Neuronal stem cell (in vitro differentiated cells): Measurements from ENCODE around the gene FOXO3.

Experiments
- DNase-seq: peaks from one replicate; pipeline ENCODE4 v3.0.0-alpha.2; 2013; ENCODE audit warnings: low spot score
- H2AFZ ChIP-seq: one replicate; pipeline ENCODE4 v1.6.1; 2013; ENCODE audit warnings: mild to moderate bottlenecking, low read length, inconsistent platforms
- H2AK5ac ChIP-seq: 2 replicates; pipeline ENCODE4 v1.6.1; 2013; ENCODE audit warnings: low read depth, mild to moderate bottlenecking, inconsistent platforms, low read length, moderate library complexity, mixed read lengths
- H2BK120ac ChIP-seq: 2 replicates; pipeline ENCODE4 v1.6.1; 2013; ENCODE audit warnings: low read depth, mild to moderate bottlenecking, inconsistent platforms, low read length, moderate library complexity, mixed read lengths
- H2BK12ac ChIP-seq: one replicate; pipeline ENCODE4 v1.6.1; 2013; ENCODE audit warnings: low read length, inconsistent platforms
- H2BK15ac ChIP-seq: 2 replicates; pipeline ENCODE4 v1.6.1; 2013; ENCODE audit warnings: mild to moderate bottlenecking, low read length, inconsistent platforms, mixed read lengths
- H2BK5ac ChIP-seq: one replicate; pipeline ENCODE4 v1.6.1; 2013; ENCODE audit warnings: inconsistent platforms, mild to moderate bottlenecking, low read length, moderate library complexity
- H3K14ac ChIP-seq: one replicate; pipeline ENCODE4 v1.6.1; 2013; ENCODE audit warnings: low read length, inconsistent platforms
- H3K18ac ChIP-seq: 2 replicates; pipeline ENCODE4 v1.6.1; 2013; ENCODE audit warnings: low read length, inconsistent platforms
- H3K23ac ChIP-seq: 2 replicates; pipeline ENCODE4 v1.6.1; 2013; ENCODE audit warnings: low read depth, mild to moderate bottlenecking, mixed read lengths, low read length, inconsistent platforms; ENCODE audit not compliant: poor library complexity
- H3K27ac ChIP-seq: replicated peaks from 3 replicates; pipeline ENCODE4 v1.5.1; 2013; ENCODE audit warnings: low read length, inconsistent platforms
- H3K27me3 ChIP-seq, 3 experiments: 2 replicates each; pipeline ENCODE4 v1.6.1; 2013; ENCODE audit warnings: low read length in 3 of 3, mild to moderate bottlenecking in 2 of 3, inconsistent platforms in 1 of 3, low read depth in 1 of 3, mixed read lengths in 1 of 3, moderate library complexity in 1 of 3; ENCODE audit not compliant: control insufficient read depth in 3 of 3, insufficient read depth in 3 of 3
- H3K36me3 ChIP-seq, 2 donors: replicated peaks in 1 of 2; 2 replicates each; pipeline ENCODE4 v1.6.1; 2013; ENCODE audit warnings: low read length in 2 of 2; ENCODE audit not compliant: control insufficient read depth in 2 of 2, insufficient read depth in 2 of 2
- H3K4ac ChIP-seq: 2 replicates; pipeline ENCODE4 v1.6.1; 2013; ENCODE audit warnings: inconsistent platforms, mild to moderate bottlenecking, low read length, moderate library complexity
- H3K4me1 ChIP-seq, 2 donors: 1 replicate in 1 of 2; 2 replicates in 1 of 2; pipeline ENCODE4 v1.6.1; 2013; ENCODE audit warnings: low read length in 2 of 2, low read depth in 1 of 2; ENCODE audit not compliant: control insufficient read depth in 2 of 2, insufficient read depth in 1 of 2
- H3K4me2 ChIP-seq: one replicate; pipeline ENCODE4 v1.6.1; 2013; ENCODE audit warnings: mild to moderate bottlenecking, low read length, inconsistent platforms; ENCODE audit not compliant: insufficient read depth, poor library complexity, severe bottlenecking
- H3K4me3 ChIP-seq, 2 donors: 2 replicates each; pipeline ENCODE4 v1.5.1; 2013; ENCODE audit warnings: low read length in 2 of 2, mild to moderate bottlenecking in 2 of 2, inconsistent platforms in 1 of 2, moderate library complexity in 1 of 2
- H3K79me1 ChIP-seq: one replicate; pipeline ENCODE4 v1.6.1; 2013; ENCODE audit warnings: low read depth, mild to moderate bottlenecking, inconsistent platforms, low read length, moderate library complexity
- H3K9ac ChIP-seq: one replicate; pipeline ENCODE4 v1.6.1; 2013; ENCODE audit warnings: mild to moderate bottlenecking, low read depth, low read length, inconsistent platforms; ENCODE audit not compliant: poor library complexity
- H3K9me3 ChIP-seq, 2 donors: replicated peaks in 1 of 2; 2 replicates each; pipeline versions ENCODE3 to v1.6.1; 2013; ENCODE audit warnings: low read length in 2 of 2, mild to moderate bottlenecking in 2 of 2, inconsistent platforms in 1 of 2, low read depth in 1 of 2, mixed read lengths in 1 of 2, moderate library complexity in 1 of 2; ENCODE audit not compliant: control insufficient read depth in 2 of 2, insufficient read depth in 1 of 2
- H4K8ac ChIP-seq: one replicate; pipeline ENCODE4 v1.6.1; 2013; ENCODE audit warnings: low read depth, mild to moderate bottlenecking, inconsistent platforms, low read length, moderate library complexity
- H4K91ac ChIP-seq: one replicate; pipeline ENCODE4 v1.6.1; 2013; ENCODE audit warnings: low read length, low read depth, mild to moderate bottlenecking, inconsistent platforms; ENCODE audit not compliant: poor library complexity
- WGBS, 2 donors: extraction: QIAGEN DNeasy Blood & Tissue Kit; methylation state at CpG; one replicate each; pipeline ENCODE4 v1.1.7; 2013; ENCODE audit warnings: missing lambda C conversion rate in 2 of 2, mixed read lengths in 1 of 2; ENCODE audit not compliant: insufficient read length in 2 of 2, insufficient replicate concordance in 1 of 2; ENCODE audit errors: extremely low coverage in 2 of 2; 5-methylcytosine and 5-hydroxymethylcytosine counted together

Gene FOXO3

GRCh38 chr6:108580646-108581045, 19.9 kb downstream of the FOXO3 start:
- Histone ChIP-seq H3K27ac (no peak overlapping the region), H3K9me3 (peaks cover 0 to 3% of the 10 kb centered on the region in 2 donors), H2AK5ac (no peak overlapping the region), H3K4me3 (no peak overlapping the region), H3K36me3 (peaks cover 2 to 5% of the 10 kb centered on the region in 2 donors), H3K4me2 (no peak overlapping the region), H4K91ac (no peak overlapping the region), H2AFZ (no peak overlapping the region), H3K14ac (no peak overlapping the region), H2BK15ac (no peak overlapping the region), H2BK5ac (no peak overlapping the region), H3K9ac (no peak overlapping the region), H4K8ac (no peak overlapping the region), H2BK12ac (no peak overlapping the region), H3K79me1 (no peaks in the 10 kb centered on the region), H3K18ac (no peak overlapping the region), H3K4me1 (peaks cover 10 to 13% of the 10 kb centered on the region in 2 donors), H3K27me3 (no peaks in the 10 kb centered on the region), H2BK120ac (no peak overlapping the region), H3K23ac (no peak overlapping the region), H3K4ac (no peak overlapping the region)
- no CpG with 5 or more reads among the region's 2 CpGs for WGBS, 2 donors
- DNase-seq: no peak

DNA sequence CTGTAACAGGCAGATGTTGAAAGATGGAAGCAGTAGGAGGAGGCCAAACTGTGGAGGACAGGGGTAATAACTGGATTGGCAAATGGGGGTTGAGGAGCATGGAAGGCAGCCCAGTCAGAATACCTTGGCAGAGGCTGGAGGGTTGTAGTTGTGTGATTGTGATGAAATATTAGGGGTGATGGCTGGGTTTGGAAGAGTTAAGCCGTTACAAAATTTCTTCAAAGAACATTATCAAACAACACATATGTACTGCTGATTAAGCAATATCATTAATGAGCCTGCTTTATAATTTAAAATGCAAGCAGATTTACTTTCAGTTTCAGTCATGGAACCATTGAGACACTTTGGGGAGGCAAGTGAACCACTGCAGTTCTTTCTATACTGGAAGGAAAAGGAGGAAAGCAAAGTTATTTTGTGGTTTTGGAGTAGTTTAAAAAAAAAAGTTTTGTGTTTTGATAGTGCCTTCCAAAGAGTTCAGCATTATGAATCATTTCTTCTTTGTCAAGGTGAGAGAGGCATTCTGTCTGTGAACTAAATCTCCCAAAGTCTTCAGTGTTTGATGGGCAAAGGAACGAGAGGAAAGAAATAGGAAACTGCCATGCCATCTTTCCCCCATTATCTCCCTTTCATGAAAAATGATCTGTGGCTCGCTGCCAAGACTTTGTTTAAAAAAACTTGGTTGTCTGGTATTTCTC, 20.7 kb downstream of the FOXO3 start:
- H3K9ac ChIP-seq: no peak overlapping the region
- H2BK12ac ChIP-seq: no peak overlapping the region
- H3K79me1 ChIP-seq: no peaks in the 10 kb centered on the region
- H3K36me3 ChIP-seq: peaks cover 2 to 5% of the 10 kb centered on the region in 2 donors
- H3K27me3 ChIP-seq: no peaks in the 10 kb centered on the region
- H2AFZ ChIP-seq: no peak overlapping the region
- no peak overlapping the region for H2BK15ac ChIP-seq
- H3K4me2 ChIP-seq: no peak overlapping the region
- no peak overlapping the region for H2AK5ac ChIP-seq
- H3K18ac ChIP-seq: no peak overlapping the region
- H4K91ac ChIP-seq: no peak overlapping the region
- H3K14ac ChIP-seq: no peak overlapping the region
- no peak overlapping the region for H3K27ac ChIP-seq
- no peak overlapping the region for H2BK120ac ChIP-seq
- H4K8ac ChIP-seq: no peak overlapping the region
- H2BK5ac ChIP-seq: no peak overlapping the region
- WGBS, 2 donors: no CpG with 5 or more reads among the region's 3 CpGs
- H3K9me3 ChIP-seq: peaks cover 0 to 3% of the 10 kb centered on the region in 2 donors
- H3K23ac ChIP-seq: no peak overlapping the region
- DNase-seq: no peak
- H3K4me1 ChIP-seq: peaks cover 10 to 13% of the 10 kb centered on the region in 2 donors
- no peak overlapping the region for H3K4ac ChIP-seq
- no peak overlapping the region for H3K4me3 ChIP-seq

DNA sequence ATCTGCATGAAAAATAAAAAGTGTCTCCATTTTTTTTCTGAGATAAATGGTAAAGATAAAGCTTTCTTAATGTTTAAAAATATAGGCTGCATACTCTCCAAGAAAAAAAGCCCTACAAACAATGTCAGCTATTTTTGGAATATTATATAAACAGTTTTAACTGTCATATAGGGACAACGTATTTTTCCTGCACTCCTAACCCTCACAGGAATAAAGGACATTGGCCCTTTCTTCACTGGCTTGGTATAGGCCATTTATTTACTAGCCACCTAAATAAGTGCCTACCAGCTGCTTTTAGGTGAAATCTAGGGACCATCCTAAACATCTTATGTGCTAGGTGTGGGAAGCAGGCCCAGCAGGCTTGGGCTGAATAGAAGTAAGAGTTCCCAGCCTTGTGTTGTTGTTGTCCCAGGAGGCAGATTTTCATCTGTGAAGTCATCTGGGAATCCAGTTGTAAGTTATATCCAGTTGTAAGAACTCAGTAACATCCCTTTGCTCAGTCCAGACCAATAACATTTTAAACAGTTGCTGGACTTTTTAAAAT, 21.3 kb downstream of the FOXO3 start:
- H2BK12ac ChIP-seq: no peak overlapping the region
- H3K27ac ChIP-seq: no peak overlapping the region
- H3K18ac ChIP-seq: no peak overlapping the region
- no peak overlapping the region for H3K4ac ChIP-seq
- peaks cover 0 to 3% of the 10 kb centered on the region in 2 donors for H3K9me3 ChIP-seq
- H3K27me3 ChIP-seq: no peaks in the 10 kb centered on the region
- H3K79me1 ChIP-seq: no peaks in the 10 kb centered on the region
- H3K9ac ChIP-seq: no peak overlapping the region
- H4K91ac ChIP-seq: no peak overlapping the region
- H2BK5ac ChIP-seq: no peak overlapping the region
- H2AFZ ChIP-seq: no peak overlapping the region
- no peak overlapping the region for H2AK5ac ChIP-seq
- H3K36me3 ChIP-seq: peaks cover 2 to 5% of the 10 kb centered on the region in 2 donors
- H2BK15ac ChIP-seq: no peak overlapping the region
- no peak overlapping the region for H3K14ac ChIP-seq
- no peak overlapping the region for H2BK120ac ChIP-seq
- no peak overlapping the region for H3K23ac ChIP-seq
- no peak overlapping the region for H4K8ac ChIP-seq
- WGBS, 2 donors: no CpG with 5 or more reads among the region's 1 CpG
- H3K4me3 ChIP-seq: no peak overlapping the region
- no peak overlapping the region for H3K4me2 ChIP-seq
- no peak for DNase-seq
- peaks cover 11 to 13% of the 10 kb centered on the region in 2 donors for H3K4me1 ChIP-seq

DNA sequence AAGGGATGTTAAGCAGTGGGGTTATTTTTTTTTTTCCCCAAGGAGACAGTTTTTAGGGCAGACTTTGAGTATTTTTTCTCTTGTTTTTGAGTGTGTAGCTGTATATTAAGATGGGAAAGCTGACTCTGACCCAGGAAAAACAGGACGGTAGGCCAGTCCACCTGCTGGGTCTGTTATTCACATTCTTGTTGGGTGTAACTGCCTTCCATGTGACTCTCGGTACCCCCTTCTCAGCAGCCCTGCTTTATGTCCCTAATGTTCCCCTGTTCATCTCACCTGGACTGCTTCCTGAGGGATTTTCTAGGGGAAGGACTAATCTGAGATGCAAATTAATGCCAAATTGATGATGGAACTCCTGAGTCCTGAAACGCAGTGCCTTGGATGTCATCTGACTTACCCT, 21.9 kb downstream of the FOXO3 start:
- Histone ChIP-seq H3K18ac (no peak overlapping the region), H2AK5ac (no peak overlapping the region), H2BK5ac (no peak overlapping the region), H3K14ac (no peak overlapping the region), H3K4ac (no peak overlapping the region), H3K27ac (no peak overlapping the region), H2AFZ (no peak overlapping the region), H3K4me3 (no peak overlapping the region), H3K9ac (no peak overlapping the region), H3K36me3 (peaks cover 2 to 5% of the 10 kb centered on the region in 2 donors), H2BK15ac (no peak overlapping the region), H4K8ac (no peak overlapping the region), H3K23ac (no peak overlapping the region), H3K9me3 (peaks cover 0 to 3% of the 10 kb centered on the region in 2 donors), H2BK120ac (no peak overlapping the region), H2BK12ac (no peak overlapping the region), H4K91ac (no peak overlapping the region), H3K4me2 (no peak overlapping the region), H3K27me3 (no peaks in the 10 kb centered on the region), H3K79me1 (no peaks in the 10 kb centered on the region), H3K4me1 (peaks cover 16 to 17% of the 10 kb centered on the region in 2 donors)
- WGBS, 2 donors: no CpG with 5 or more reads among the region's 3 CpGs
- DNase-seq: no peak
